K562 (cell line): Measurements from ENCODE around the gene LPAR6. TPM values are rescaled to one million over a fixed set of nuclear protein-coding genes. Genes with fewer than 3 reads are reported as not detected.

Experiments used
- ATAC-seq: fragments of 200-7000 bp; cut with Tn5 transposase; 3 replicates; pipeline ENCODE4 v1.9.1; 2020; ENCODE audit warnings: moderate library complexity
- BruUV-seq: library from RNA; stranded (reverse); fragments of 400-500 nt; replicated peaks from 2 replicates; lab custom pipeline; 2021; lab: Mats Ljungman, UMichigan
- CTCF ChIA-PET: fragments of 300-600 bp; formaldehyde crosslinking; extraction: SDS; loops from one replicate; lab custom pipeline; 2021; ENCODE audit warnings: low intra/inter-chr PET ratio; lab: Yijun Ruan, JAX
- POLR2A ChIA-PET: fragments of 300-600, 350-650 bp; sonication (Branson Sonifier 250); formaldehyde crosslinking; extraction: SDS; loops from one replicate; lab custom pipeline; 2021; ENCODE audit warnings: antibody characterized with exemption, inconsistent platforms; lab: Yijun Ruan, JAX
- DNase-seq, 4 experiments: peaks; one replicate each; pipeline versions ENCODE4 v3.0.0 to v3.0.0-alpha.2; 2011 to 2018; ENCODE audit warnings: low spot score in 3 of 4, mixed read lengths in 3 of 4; ENCODE audit errors: extremely low read depth in 1 of 4
- FAIRE-seq: peaks from 2 replicates; lab custom pipeline; 2011; peaks lifted over from hg19 to GRCh38; lab: Jason Lieb, UNC
- H2AFZ ChIP-seq: 2 replicates; pipeline ENCODE4 v1.6.0; 2011; ENCODE audit warnings: low read depth, low read length, control low read depth, inconsistent platforms
- H3K27ac ChIP-seq: fragments of 200-600 bp; 3 replicates; pipeline ENCODE4 v1.8.0; 2011; ENCODE audit warnings: low read depth, mild to moderate bottlenecking, control low read depth, inconsistent platforms, low read length, moderate library complexity, mixed read lengths; ENCODE audit errors: extremely low read depth
- H3K27me3 ChIP-seq, 2 experiments: fragments of 300-600 bp in 1 of 2; 2 replicates in 1 of 2; 3 replicates in 1 of 2; pipeline versions ENCODE4 v1.6.0 to v1.8.0; 2011; ENCODE audit warnings: inconsistent platforms in 2 of 2, low read length in 2 of 2, mild to moderate bottlenecking in 1 of 2, mixed read lengths in 1 of 2, moderate library complexity in 1 of 2; ENCODE audit not compliant: control insufficient read depth in 2 of 2, insufficient read depth in 2 of 2
- H3K36me3 ChIP-seq: fragments of 300-600 bp; 3 replicates; pipeline ENCODE4 v1.8.0; 2011; ENCODE audit warnings: mild to moderate bottlenecking, low read length, inconsistent platforms; ENCODE audit not compliant: control insufficient read depth, insufficient read depth
- H3K4me1 ChIP-seq, 2 experiments: fragments of 200-600 bp in 1 of 2; replicated peaks in 1 of 2; 2 replicates in 1 of 2; 3 replicates in 1 of 2; pipeline versions ENCODE4 v1.5.1 to v1.8.0; 2011; ENCODE audit warnings: inconsistent platforms in 2 of 2, low read length in 2 of 2, mild to moderate bottlenecking in 1 of 2, mixed read lengths in 1 of 2, moderate library complexity in 1 of 2; ENCODE audit not compliant: control insufficient read depth in 2 of 2, insufficient read depth in 2 of 2
- H3K4me2 ChIP-seq: 2 replicates; pipeline ENCODE4 v1.6.1; 2011; ENCODE audit warnings: low read length, control low read depth, inconsistent platforms, mixed read lengths; ENCODE audit not compliant: insufficient read depth
- H3K4me3 ChIP-seq: fragments of 200-600 bp; sonication (generic), shearing (Covaris generic); 2 replicates; pipeline ENCODE4 v1.5.1; 2016; ENCODE audit warnings: control low read depth, inconsistent platforms
- H3K79me2 ChIP-seq: fragments of 200-600 bp; 3 replicates; pipeline ENCODE4 v1.8.0; 2011; ENCODE audit warnings: low read length, inconsistent platforms; ENCODE audit not compliant: control insufficient read depth, insufficient read depth
- H3K9ac ChIP-seq, 2 experiments: 2 replicates each; pipeline versions ENCODE4 v1.6.0 to v1.6.1; 2011; ENCODE audit warnings: low read depth in 2 of 2, low read length in 2 of 2, control low read depth in 1 of 2, inconsistent platforms in 1 of 2, mild to moderate bottlenecking in 1 of 2, mixed read lengths in 1 of 2; ENCODE audit not compliant: insufficient read depth in 1 of 2
- H3K9me1 ChIP-seq: one replicate; pipeline ENCODE4 v1.6.0; 2011; ENCODE audit warnings: inconsistent platforms, mild to moderate bottlenecking, low read length, moderate library complexity; ENCODE audit not compliant: control insufficient read depth, insufficient read depth
- H3K9me3 ChIP-seq: replicated peaks from 2 replicates; pipeline ENCODE4 v1.5.1; 2011; ENCODE audit warnings: low read depth, low read length, inconsistent platforms; ENCODE audit not compliant: control insufficient read depth, insufficient read depth
- H4K20me1 ChIP-seq: replicated peaks from 2 replicates; pipeline ENCODE4 v1.6.1; 2011; ENCODE audit warnings: low read length, inconsistent platforms, mixed read lengths; ENCODE audit not compliant: control insufficient read depth, insufficient read depth
- CBX5 ChIP-seq: IDR thresholded peaks from 2 replicates; pipeline ENCODE4 v1.6.1; 2014; ENCODE audit warnings: low read depth, borderline replicate concordance
- DLX4 ChIP-seq: fragments of 250-450 bp; sonication (Bioruptor Pico); IDR thresholded peaks from 2 replicates; pipeline ENCODE4 v1.6.1; 2021; ENCODE audit warnings: mild to moderate bottlenecking
- GTF2B ChIP-seq: IDR thresholded peaks from 2 replicates; pipeline ENCODE4 v1.6.1; 2011; ENCODE audit not compliant: insufficient read length; ENCODE audit errors: extremely low read depth
- HIVEP1 ChIP-seq: fragments of 250-450 bp; sonication (Bioruptor Pico); IDR thresholded peaks from 2 replicates; pipeline ENCODE4 v1.4.0; 2020; ENCODE audit warnings: mild to moderate bottlenecking
- HMGXB4 ChIP-seq: sonication (generic); formaldehyde crosslinking; IDR thresholded peaks from 2 replicates; pipeline ENCODE4 v1.8.1; 2023; ENCODE audit warnings: mild to moderate bottlenecking, missing genetic modification reagents
- NCOR1 ChIP-seq: fragments of 450-650 bp; IDR thresholded peaks from 2 replicates; pipeline ENCODE4 v1.6.1; 2016; ENCODE audit warnings: mild to moderate bottlenecking, moderate library complexity
- RCOR1 ChIP-seq, 2 experiments: IDR thresholded peaks; 2 replicates each; pipeline ENCODE4 v1.6.1; 2012; ENCODE audit warnings: low read depth in 2 of 2, low read length in 2 of 2, borderline replicate concordance in 1 of 2, improper control_type of control experiment in 1 of 2
- RHOXF2B ChIP-seq: fragments of 250-450 bp; sonication (Bioruptor Pico); conservative IDR thresholded peaks from 2 replicates; pipeline ENCODE4 v1.5.1; 2021
- SIX5 ChIP-seq, 2 experiments: IDR thresholded peaks; 2 replicates each; pipeline ENCODE4 v1.6.1; 2011; ENCODE audit warnings: low read length in 2 of 2, borderline replicate concordance in 1 of 2, low read depth in 1 of 2, mild to moderate bottlenecking in 1 of 2, moderate library complexity in 1 of 2; ENCODE audit not compliant: insufficient read depth in 1 of 2
- TCF15 ChIP-seq: fragments of 250-450 bp; sonication (Bioruptor Pico); IDR thresholded peaks from 2 replicates; pipeline ENCODE4 v1.8.0; 2022; ENCODE audit warnings: moderate library complexity, mild to moderate bottlenecking, inconsistent platforms
- ZFX ChIP-seq: sonication (generic); formaldehyde crosslinking; IDR thresholded peaks from 2 replicates; pipeline ENCODE4 v1.8.0; 2022; ENCODE audit warnings: mild to moderate bottlenecking, missing genetic modification reagents, moderate library complexity
- ZNF124 ChIP-seq: sonication (generic); formaldehyde crosslinking; IDR thresholded peaks from 2 replicates; pipeline ENCODE4 v1.8.1; 2022; ENCODE audit warnings: missing genetic modification reagents
- ZNF551 ChIP-seq: fragments of 250-450 bp; sonication (Bioruptor Pico); IDR thresholded peaks from 2 replicates; pipeline ENCODE4 v1.5.0; 2021; ENCODE audit warnings: mild to moderate bottlenecking, moderate library complexity
- ZNF785 ChIP-seq: fragments of 250-450 bp; sonication (Bioruptor Pico); IDR thresholded peaks from 2 replicates; pipeline ENCODE4 v1.4.0; 2020; ENCODE audit warnings: mild to moderate bottlenecking
- WGBS: fragments of 100-300 bp; shearing (Covaris generic); methylation state at CpG from one replicate; pipeline ENCODE4 v1.1.6; 2016; ENCODE audit warnings: low coverage, mixed read lengths; ENCODE audit not compliant: insufficient coverage; ENCODE audit errors: missing lambda C conversion rate; 5-methylcytosine and 5-hydroxymethylcytosine counted together
- in situ Hi-C: fragments of 300-500 bp; cut with MboI; formaldehyde crosslinking; loops from 4 replicates; pipeline ENCODE4 v1.15.0; 2018; ENCODE audit warnings: inconsistent platforms, mixed read lengths
- intact Hi-C: fragments of 100-400 bp; cut with micrococcal nuclease; formaldehyde crosslinking; loops from 2 replicates; pipeline ENCODE4 v1.14.2; 2022
- polyA plus RNA-seq, 8 experiments: library from polyadenylated mRNA; depleted of rRNA in 4 of 8; stranded (reverse) in 5 of 8; unstranded in 3 of 8; fragments of >200 nt; fragmentation: Nextera tagmentation in 2 of 8; fragmentation: Illumina TruSeq in 1 of 8; extraction: Ambion mirVana in 2 of 8; extraction: Trizol in 1 of 8; gene quantifications; 2 replicates each; pipeline versions ENCODE4 v1.2.1 to v1.2.3, GENCODE V29; 2011 to 2014; ENCODE audit warnings: inconsistent platforms in 1 of 8, missing spikeins in 1 of 8
- total RNA-seq, 7 experiments: library from RNA; depleted of rRNA in 6 of 7; stranded (reverse); fragments of >200 nt in 6 of 7; fragmentation: Illumina TruSeq in 2 of 7; extraction: Trizol in 2 of 7; gene quantifications; 2 replicates each; pipeline versions ENCODE4 v1.2.1 to v1.2.3, GENCODE V29; 2011 to 2021; ENCODE audit warnings: low replicate concordance in 1 of 7

LPAR6 gene
- total and polyA plus RNA-seq, 9 of the 15 experiments (the other 6 are each of a cell fraction or from before 2014, with no cell fraction given), result 0.04 to 0.14 (median 0.10) TPM; not detected in 5

- no peak for TF ChIP-seq TCF15 (CRISPR knock-in tag)
- TF ChIP-seq CBX5, result no peak
- TF ChIP-seq NCOR1, result no peak
- TF ChIP-seq GTF2B, result no peak
Observed at GRCh38 chr13:48411147-48411794, 1.6 kb downstream of the LPAR6 start (continued).

GRCh38 chr13:48410199-48410598 lies 2.7 kb downstream of the LPAR6 start:
- TF ChIP-seq RCOR1 (IDR thresholded peaks at IDR 0.05; ENCODE audit: borderline replicate concordance in 1 of 2, low read depth in 2 of 2, low read length in 2 of 2) (no peak), HMGXB4 (CRISPR knock-in tag) (no peak), HIVEP1 (no peak), DLX4 (CRISPR knock-in tag) (no peak), ZFX (no peak), SIX5 (IDR thresholded peaks at IDR 0.05; ENCODE audit: borderline replicate concordance in 1 of 2, insufficient read depth in 1 of 2, low read depth in 1 of 2, low read length in 2 of 2) (no peak), ZNF124 (CRISPR knock-in tag) (no peak), ZNF785 (no peak), ZNF551 (no peak), RHOXF2B (no peak)
- no peak for FAIRE-seq
- H3K9me3 ChIP-seq, result no peaks in the 10 kb centered on the region
- no peak for ATAC-seq
- H3K36me3 ChIP-seq, result no peaks in the 10 kb centered on the region
- no TSS peak for BruUV-seq
- H3K4me2 ChIP-seq, result no peak overlapping the region
- H3K4me3 ChIP-seq, result no peak overlapping the region
- no peaks in the 10 kb centered on the region for H4K20me1 ChIP-seq
- WGBS, result 94% methylated on average over 5 of the region's 5 CpGs
- H3K27ac ChIP-seq, result no peak overlapping the region
- H3K4me1 ChIP-seq, result no peaks in the 10 kb centered on the region
- H2AFZ ChIP-seq, result no peak overlapping the region
- no peak overlapping the region for H3K9ac ChIP-seq
- ChIA-PET CTCF (no interaction called here), POLR2A (no interaction called here)
- no peak for DNase-seq
- in situ Hi-C loops (no loop called here), intact Hi-C loops (no loop called here)
- H3K27me3 ChIP-seq, result no peaks in the 10 kb centered on the region
- H3K9me1 ChIP-seq, result no peaks in the 10 kb centered on the region
- no peaks in the 10 kb centered on the region for H3K79me2 ChIP-seq
